Fibroblast of upper back skin (primary cell): ENCODE results near the gene LGALS7.

Source experiments
- DNase-seq: peaks from one replicate; pipeline ENCODE4 v3.0.0-alpha.2; 2013

Gene LGALS7

DNA sequence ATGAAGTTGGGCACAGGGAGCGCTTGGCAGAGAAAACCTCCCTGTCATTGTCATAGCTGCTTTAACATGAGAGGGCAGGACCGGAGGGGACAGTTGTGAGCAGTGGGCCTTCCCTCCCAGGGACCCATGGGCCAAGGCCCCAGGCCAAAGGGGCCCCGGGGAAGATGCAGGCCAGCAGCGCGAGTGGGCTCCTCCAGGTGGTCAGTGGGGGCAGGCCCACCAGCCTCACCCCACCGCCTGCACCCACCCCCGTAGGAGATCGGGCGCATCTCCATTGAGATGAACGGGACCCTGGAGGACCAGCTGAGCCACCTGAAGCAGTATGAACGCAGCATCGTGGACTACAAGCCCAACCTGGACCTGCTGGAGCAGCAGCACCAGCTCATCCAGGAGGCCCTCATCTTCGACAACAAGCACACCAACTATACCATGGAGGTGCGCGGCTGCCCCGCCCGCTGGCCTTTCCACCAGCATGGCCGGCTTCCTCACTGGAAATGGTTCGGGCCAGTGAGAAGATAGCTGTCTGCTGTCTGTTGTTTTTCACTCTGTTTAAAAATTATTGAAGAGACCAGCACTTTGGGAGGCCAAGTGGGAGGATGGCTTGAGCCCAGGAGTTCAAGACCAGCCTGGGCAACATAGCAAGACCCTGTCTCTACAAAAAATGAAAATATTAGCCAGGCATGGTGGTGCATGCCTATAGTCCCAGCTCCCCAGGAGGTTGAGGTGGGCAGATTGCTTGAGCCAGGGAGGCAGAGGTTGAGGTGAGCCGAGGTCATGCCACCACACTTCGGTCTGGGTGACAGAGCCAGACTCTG lies 47.6 kb downstream of the LGALS7 start:
- DNase-seq, result no peak

- no peak for DNase-seq
Measured at GRCh38 chr19:38723990-38724854, 49.1 kb downstream of the LGALS7 start.

- no peak for DNase-seq
Measured at GRCh38 chr19:38723606-38723965, 49.7 kb downstream of the LGALS7 start.

DNA sequence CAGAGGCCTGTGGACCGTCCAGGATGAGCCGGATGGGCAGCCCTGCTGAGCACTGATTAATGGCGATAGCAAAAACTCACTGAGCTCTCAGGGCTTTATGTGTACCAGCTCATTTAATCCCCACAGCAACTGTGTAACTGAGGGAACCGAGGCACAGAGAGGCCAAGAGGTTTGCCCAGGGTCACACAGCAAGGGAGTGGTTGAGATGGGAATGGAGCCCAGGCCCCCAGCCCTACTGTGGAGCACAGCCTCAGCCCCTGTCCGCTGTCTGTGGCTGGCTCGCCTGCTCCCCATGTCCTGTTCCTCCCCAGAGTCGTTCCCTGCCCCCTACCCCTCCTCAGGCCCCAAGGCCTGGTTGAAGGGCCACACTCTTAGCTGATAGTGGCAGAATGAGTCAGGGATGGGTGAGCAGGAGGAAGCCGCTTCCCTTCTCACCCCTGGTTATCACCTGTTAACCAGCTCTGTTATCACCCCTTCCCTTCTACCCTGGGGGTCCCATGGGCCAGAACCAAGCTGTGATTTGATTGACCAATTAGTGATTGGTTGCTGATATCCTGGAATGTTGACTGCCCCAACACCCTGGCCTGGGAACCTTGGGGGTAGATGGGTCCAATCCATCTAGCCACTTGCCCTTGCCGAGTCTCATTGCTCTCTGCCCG lies 50.2 kb downstream of the LGALS7 start:
- DNase-seq, result no peak

DNA sequence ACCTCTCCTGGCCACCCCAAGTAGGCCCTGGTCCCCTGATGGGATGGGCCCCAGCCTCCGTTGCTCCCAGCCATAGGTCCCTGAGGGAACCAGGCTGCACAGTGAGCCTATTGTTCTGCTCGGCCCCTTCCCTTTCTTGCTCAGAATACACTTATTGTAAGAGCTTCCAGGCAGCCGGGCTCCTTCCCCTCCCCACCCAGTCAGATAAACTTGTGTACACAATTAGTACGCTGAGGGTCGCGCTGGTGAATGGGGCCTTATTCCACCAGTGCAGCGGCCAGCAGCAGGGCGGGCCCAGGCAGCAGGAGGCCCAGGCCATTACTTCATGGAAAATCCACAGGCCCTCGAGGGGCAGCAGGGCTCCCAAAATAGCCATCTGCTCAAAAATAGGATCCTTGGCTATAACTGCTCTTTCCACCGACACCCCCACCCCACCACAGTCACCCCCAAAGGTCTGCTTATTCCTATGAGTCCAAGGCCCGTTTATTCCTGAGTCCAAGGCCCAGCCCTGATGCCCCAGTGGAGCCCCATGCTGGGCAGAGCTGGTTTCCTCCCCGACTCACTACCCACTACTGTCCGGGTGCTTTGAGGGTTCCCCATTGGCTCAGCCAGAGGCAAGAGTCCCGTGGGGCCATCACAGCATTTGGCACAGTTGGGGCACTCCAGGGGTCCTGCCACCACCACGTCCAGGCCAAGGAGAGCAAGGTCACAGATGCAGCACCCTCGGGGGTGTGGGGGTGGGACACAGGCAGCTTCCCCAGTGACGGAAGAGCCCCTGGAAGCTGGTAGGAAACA lies 51.1 kb downstream of the LGALS7 start:
- DNase-seq, result no peak

GRCh38 chr19:38721496-38721895 lies 51.8 kb downstream of the LGALS7 start:
- no peak for DNase-seq
